Right lobe of liver (tissue), 6 donors: ENCODE results near the gene ARSB. TPM values are rescaled to one million over a fixed set of nuclear protein-coding genes. Genes with fewer than 3 reads are reported as not detected.

Experiments used
- ATAC-seq, 4 donors: fragments of 200-7000 bp; cut with Tn5 transposase; one replicate each; pipeline ENCODE4 v1.9.1; 2020; ENCODE audit warnings: mild to moderate bottlenecking in 4 of 4, moderate library complexity in 4 of 4
- DNase-seq, 3 donors: peaks; one replicate each; pipeline ENCODE4 v3.0.0-alpha.2; 2020
- H3K27ac ChIP-seq, 3 donors: fragments of 200-600 bp; one replicate each; pipeline ENCODE4 v1.8.0; 2022
- H3K27me3 ChIP-seq, 2 donors: fragments of 200-600 bp; one replicate each; pipeline ENCODE4 v1.8.0; 2022
- H3K36me3 ChIP-seq, 4 donors: fragments of 200-600 bp; sonication (generic) in 1 of 4; one replicate each; pipeline versions ENCODE4 v1.5.1 to v1.8.0; 2017 to 2022; ENCODE audit warnings: control low read depth in 1 of 4
- H3K4me1 ChIP-seq, 4 donors: fragments of 200-600 bp; sonication (generic) in 1 of 4; one replicate each; pipeline versions ENCODE4 v1.5.1 to v1.8.0; 2017 to 2022; ENCODE audit warnings: control low read depth in 1 of 4
- H3K4me3 ChIP-seq, 3 donors: fragments of 200-600 bp; one replicate each; pipeline ENCODE4 v1.8.0; 2022
- H3K9me3 ChIP-seq, 4 donors: fragments of 200-600 bp; sonication (generic) in 1 of 4; one replicate each; pipeline versions ENCODE4 v1.5.1 to v1.8.0; 2017 to 2022; ENCODE audit warnings: control low read depth in 1 of 4
- POLR2A ChIP-seq: fragments of 450-650 bp; IDR thresholded peaks from one replicate; pipeline ENCODE4 v1.6.1; 2017; ENCODE audit warnings: antibody characterized with exemption, mild to moderate bottlenecking
- WGBS: methylation state at CpG from one replicate; pipeline ENCODE4 v1.1.6; 2018; ENCODE audit warnings: low coverage, low lambda C conversion rate; ENCODE audit not compliant: insufficient coverage; ENCODE audit errors: missing lambda C conversion rate; 5-methylcytosine and 5-hydroxymethylcytosine counted together
- intact Hi-C, 2 donors: fragments of 100-400 bp; cut with DNase I; formaldehyde crosslinking; loops; one replicate each; pipeline versions ENCODE4 v1.11.2 to v1.14.1; 2022
- total RNA-seq, 6 experiments: library from RNA; depleted of rRNA in 2 of 6; stranded (reverse); fragments of >200 nt in 2 of 6; fragmentation: NEBNext Ultra II Directional in 3 of 6; extraction: Animal tissue kit (Norgen Biotek cat#: 25700) in 3 of 6; gene quantifications; one replicate each; pipeline versions ENCODE4 v1.1.0 to v1.2.4, GENCODE V29; 2016 to 2023
- TF ChIP-seq, protein P1 (sequence below), 4 donors: fragments of 200-600 bp in 3 of 4; fragments of 450-650 bp in 1 of 4; IDR thresholded peaks; one replicate each; pipeline versions ENCODE4 v1.5.1 to v1.8.0; 2016 to 2022; ENCODE audit warnings: antibody characterized with exemption in 4 of 4, mild to moderate bottlenecking in 2 of 4
- donor health status: DM: no; HTN: yes; CAD: no.
- donor health status: DM: no; HTN: no; CAD: no.
- donor health status: DM: no; HTN: no; CAD: no.
- donor health status: DM: no; HTN: yes; CAD: no.
- donor health status: DM: no; HTN: yes; CAD: no.

ARSB gene
- total RNA-seq, 6 experiments from 2014 or later = 5.0 to 11.7 (median 8.7) TPM

DNA sequence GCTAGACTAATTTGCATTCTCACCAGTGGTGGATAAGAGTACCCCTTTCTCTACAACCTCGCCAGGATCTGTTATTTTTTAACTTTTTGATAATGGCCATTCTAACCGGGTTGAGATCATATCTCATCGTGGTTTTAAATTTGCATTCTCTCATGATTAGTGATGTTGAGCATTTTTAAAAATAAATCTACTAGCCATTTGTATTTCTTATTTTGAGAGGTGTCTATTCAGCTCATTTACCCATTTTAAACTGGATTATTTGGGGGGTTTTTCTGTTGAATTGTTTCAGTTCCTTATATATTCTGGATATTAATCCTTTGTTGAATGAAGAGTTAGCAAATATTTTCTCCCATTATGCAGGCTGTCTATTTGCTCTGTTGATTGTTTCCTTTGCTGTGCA lies 139.6 kb downstream of the ARSB start:
- H3K27ac ChIP-seq = no peak overlapping the region
- 87% methylated on average over 3 of the region's 3 CpGs for WGBS

DNA sequence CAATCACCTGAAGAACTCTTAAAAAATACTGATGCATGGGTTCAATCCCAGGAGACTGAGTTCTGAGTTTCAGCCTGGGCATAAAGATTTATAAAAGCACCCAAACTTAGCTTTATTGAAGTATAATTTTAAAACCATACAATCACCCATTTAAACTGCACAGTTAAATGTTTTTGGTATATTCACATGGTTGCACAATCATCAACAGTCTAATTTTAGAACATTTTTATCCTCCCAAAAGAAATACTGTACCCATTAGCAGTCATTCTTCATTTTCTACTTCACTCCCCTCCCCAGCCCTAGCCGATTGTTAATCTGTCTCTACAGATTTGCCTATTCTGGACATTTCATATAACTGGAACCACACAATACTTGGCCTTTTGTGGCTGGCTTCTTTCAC lies 141.7 kb downstream of the ARSB start:
- Histone ChIP-seq H3K27me3 (no peaks in the 10 kb centered on the region), H3K4me3 (no peak overlapping the region), H3K36me3 (no peaks in the 10 kb centered on the region), H3K4me1 (no peaks in the 10 kb centered on the region), H3K9me3 (no peaks in the 10 kb centered on the region), H3K27ac (no peak overlapping the region)
- TF ChIP-seq POLR2A = no peak
- TF ChIP-seq, protein P1, sequence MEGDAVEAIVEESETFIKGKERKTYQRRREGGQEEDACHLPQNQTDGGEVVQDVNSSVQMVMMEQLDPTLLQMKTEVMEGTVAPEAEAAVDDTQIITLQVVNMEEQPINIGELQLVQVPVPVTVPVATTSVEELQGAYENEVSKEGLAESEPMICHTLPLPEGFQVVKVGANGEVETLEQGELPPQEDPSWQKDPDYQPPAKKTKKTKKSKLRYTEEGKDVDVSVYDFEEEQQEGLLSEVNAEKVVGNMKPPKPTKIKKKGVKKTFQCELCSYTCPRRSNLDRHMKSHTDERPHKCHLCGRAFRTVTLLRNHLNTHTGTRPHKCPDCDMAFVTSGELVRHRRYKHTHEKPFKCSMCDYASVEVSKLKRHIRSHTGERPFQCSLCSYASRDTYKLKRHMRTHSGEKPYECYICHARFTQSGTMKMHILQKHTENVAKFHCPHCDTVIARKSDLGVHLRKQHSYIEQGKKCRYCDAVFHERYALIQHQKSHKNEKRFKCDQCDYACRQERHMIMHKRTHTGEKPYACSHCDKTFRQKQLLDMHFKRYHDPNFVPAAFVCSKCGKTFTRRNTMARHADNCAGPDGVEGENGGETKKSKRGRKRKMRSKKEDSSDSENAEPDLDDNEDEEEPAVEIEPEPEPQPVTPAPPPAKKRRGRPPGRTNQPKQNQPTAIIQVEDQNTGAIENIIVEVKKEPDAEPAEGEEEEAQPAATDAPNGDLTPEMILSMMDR (IDR thresholded peaks at IDR 0.05) = no peak
- WGBS = 95% methylated on average over 1 of the region's 1 CpG
- DNase-seq (no peak), ATAC-seq (no peak)
- intact Hi-C loops = no loop called here

More for the DNA sequence above, 139.6 kb downstream of the ARSB start:
- intact Hi-C loops = no loop called here
- Histone ChIP-seq H3K36me3 (no peaks in the 10 kb centered on the region), H3K27me3 (no peaks in the 10 kb centered on the region), H3K9me3 (no peaks in the 10 kb centered on the region), H3K4me3 (no peak overlapping the region), H3K4me1 (no peaks in the 10 kb centered on the region)
- TF ChIP-seq POLR2A = no peak
- TF ChIP-seq, protein P1 (IDR thresholded peaks at IDR 0.05) = no peak
- DNase-seq (no peak), ATAC-seq (no peak)

DNA sequence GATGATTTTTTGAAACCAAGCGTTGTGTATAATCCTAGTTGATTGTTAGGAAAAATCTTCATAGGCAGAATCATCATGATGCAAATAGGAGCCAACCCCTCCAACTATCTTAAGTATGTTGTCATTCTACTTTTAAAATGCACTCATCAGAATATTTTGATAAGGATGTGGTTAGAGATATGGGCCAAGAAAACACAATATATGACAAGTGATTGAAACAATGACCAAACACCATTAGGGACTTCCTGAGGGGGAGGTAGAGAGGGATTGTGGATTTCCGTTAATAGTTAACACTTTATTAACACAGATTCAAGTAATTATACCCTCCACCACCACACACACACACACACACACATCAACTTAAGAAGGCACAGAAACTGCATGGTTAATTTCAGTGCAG lies 143.3 kb downstream of the ARSB start:
- ATAC-seq = no peak

DNA sequence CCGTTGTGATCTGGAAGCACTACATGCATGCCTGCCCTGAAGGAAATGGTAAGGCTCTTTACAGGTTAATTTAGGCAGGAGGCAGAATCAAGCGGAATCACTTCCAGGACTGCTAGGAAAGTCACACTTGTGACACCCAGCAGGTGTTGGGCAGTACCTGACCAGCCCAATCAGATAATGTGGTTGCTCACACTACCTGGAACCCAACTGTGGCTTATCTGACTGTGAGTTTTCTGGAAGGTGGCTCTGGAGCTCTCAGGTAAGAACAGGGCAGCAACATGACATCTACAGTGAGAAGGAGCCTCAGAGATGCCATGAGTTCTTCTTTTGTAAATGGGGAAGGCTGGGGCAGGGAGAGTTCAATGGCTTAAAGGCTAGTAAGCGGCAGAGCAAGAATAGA lies 146.4 kb downstream of the ARSB start:
- no peak for TF ChIP-seq POLR2A
- TF ChIP-seq, protein P1 (IDR thresholded peaks at IDR 0.05) = no peak
- no peaks in the 10 kb centered on the region for H3K27me3 ChIP-seq
- intact Hi-C loops = no loop called here
- no peak for DNase-seq
- no peaks in the 10 kb centered on the region for H3K36me3 ChIP-seq
- ATAC-seq = no peak
- no peaks in the 10 kb centered on the region for H3K4me1 ChIP-seq
- no peaks in the 10 kb centered on the region for H3K9me3 ChIP-seq
- H3K4me3 ChIP-seq = no peak overlapping the region
- 88% methylated on average over 1 of the region's 3 CpGs for WGBS
- H3K27ac ChIP-seq = no peak overlapping the region

More for the DNA sequence above, 143.3 kb downstream of the ARSB start:
- 73% methylated on average over 2 of the region's 2 CpGs for WGBS
- Histone ChIP-seq H3K27me3 (no peaks in the 10 kb centered on the region), H3K4me1 (no peaks in the 10 kb centered on the region), H3K9me3 (no peaks in the 10 kb centered on the region), H3K36me3 (no peaks in the 10 kb centered on the region), H3K27ac (no peak overlapping the region), H3K4me3 (no peak overlapping the region)
- no peak for TF ChIP-seq POLR2A
- TF ChIP-seq, protein P1 (IDR thresholded peaks at IDR 0.05) = no peak
- intact Hi-C loops = no loop called here
- DNase-seq = no peak

DNA sequence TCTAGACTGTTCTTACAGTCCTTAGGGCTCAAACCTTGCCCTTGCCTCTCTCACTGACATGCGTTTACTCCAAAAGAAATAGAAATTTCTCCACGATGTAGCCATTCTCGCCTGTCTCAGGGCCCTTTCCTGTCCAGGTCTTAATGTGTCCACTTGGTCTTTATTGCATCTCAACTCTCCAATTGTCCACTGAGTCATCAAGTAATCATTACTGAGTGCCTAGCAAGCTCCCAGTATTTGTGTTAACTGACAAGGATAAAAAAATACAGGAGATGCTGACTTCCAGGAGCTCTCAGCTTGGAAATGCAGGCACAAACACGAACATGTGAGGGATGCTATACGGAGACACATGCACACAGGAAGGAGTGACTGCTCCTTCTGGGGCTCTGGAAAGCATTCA lies 147.3 kb downstream of the ARSB start:
- 92% methylated on average over 5 of the region's 5 CpGs for WGBS
- DNase-seq (no peak), ATAC-seq (no peak)
- Histone ChIP-seq H3K4me3 (no peak overlapping the region), H3K27ac (no peak overlapping the region), H3K4me1 (no peaks in the 10 kb centered on the region), H3K27me3 (no peaks in the 10 kb centered on the region), H3K9me3 (no peaks in the 10 kb centered on the region), H3K36me3 (no peaks in the 10 kb centered on the region)
- intact Hi-C loops = no loop called here
- TF ChIP-seq, protein P1 (IDR thresholded peaks at IDR 0.05) = no peak
- no peak for TF ChIP-seq POLR2A
